ENCODE data around the gene NEK3.

GRCh38 chr13:52155177-52155576 lies 4.2 kb downstream of the NEK3 start:
- TF ChIP-seq GATA2 (IDR thresholded peaks at IDR 0.05; ENCODE audit: low read depth, low read length) (no peak), GATA3 (IDR thresholded peaks at IDR 0.05; ENCODE audit: low read depth, low read length) (no peak)

Measured in SH-SY5Y (cell line).